B cell (primary cell): ENCODE measurements around the gene NIBAN1. TPM values are rescaled to one million over a fixed set of nuclear protein-coding genes. Genes with fewer than 3 reads are reported as not detected.

ENCODE experiments used
- ATAC-seq: fragments of 200-7000 bp; cut with Tn5 transposase; one replicate; pipeline ENCODE4 v1.10.0; 2021; ENCODE audit warnings: low read depth, mild to moderate bottlenecking, moderate number of reproducible peaks, moderate library complexity
- CTCF ChIA-PET: fragments of 350-600 bp; sonication (Branson Sonifier 250); formaldehyde crosslinking; loops from one replicate; lab custom pipeline; 2021; ENCODE audit warnings: antibody characterized with exemption, inconsistent platforms; lab: Charles Lee
- POLR2A ChIA-PET: fragments of 350-600 bp; sonication (Branson Sonifier 250); formaldehyde crosslinking; loops from one replicate; lab custom pipeline; 2021; ENCODE audit warnings: antibody characterized with exemption; lab: Charles Lee
- DNase-seq: peaks from one replicate; pipeline ENCODE4 v3.0.0; 2013
- H2AFZ ChIP-seq: 2 replicates; pipeline ENCODE4 v1.6.1; 2012; ENCODE audit warnings: mild to moderate bottlenecking, low read depth, low read length; ENCODE audit not compliant: insufficient read depth, poor library complexity, severe bottlenecking
- H3K27ac ChIP-seq, 2 donors: 1 replicate in 1 of 2; 2 replicates in 1 of 2; pipeline ENCODE4 v1.5.1; 2012 to 2013; ENCODE audit warnings: low read length in 2 of 2, mild to moderate bottlenecking in 2 of 2, moderate library complexity in 1 of 2
- H3K27me3 ChIP-seq, 4 experiments: fragments of 200-600 bp in 1 of 4; sonication (generic) in 1 of 4; replicated peaks in 1 of 4; 1 replicate in 2 of 4; 2 replicates in 2 of 4; pipeline versions ENCODE4 v1.6.1 to v1.7.0; 2013 to 2016; ENCODE audit warnings: low read length in 3 of 4, mild to moderate bottlenecking in 2 of 4, mixed read lengths in 1 of 4, moderate library complexity in 1 of 4; ENCODE audit not compliant: insufficient read depth in 4 of 4, control insufficient read depth in 3 of 4; ENCODE audit errors: control extremely low read depth in 1 of 4
- H3K36me3 ChIP-seq, 2 experiments: replicated peaks in 1 of 2; 1 replicate in 1 of 2; 2 replicates in 1 of 2; pipeline versions ENCODE4 v1.6.1 to v1.7.1; 2013; ENCODE audit warnings: low read length in 1 of 2; ENCODE audit not compliant: insufficient read depth in 2 of 2, control insufficient read depth in 1 of 2; ENCODE audit errors: control extremely low read depth in 1 of 2, extremely low read depth in 1 of 2
- H3K4me1 ChIP-seq, 2 donors: fragments of 200-600 bp in 1 of 2; sonication (generic) in 1 of 2; 1 replicate in 1 of 2; 2 replicates in 1 of 2; pipeline versions ENCODE4 v1.5.1 to v1.6.1; 2013 to 2017; ENCODE audit warnings: low read length in 2 of 2; ENCODE audit not compliant: control insufficient read depth in 2 of 2, insufficient read depth in 2 of 2
- H3K4me2 ChIP-seq: replicated peaks from 2 replicates; pipeline ENCODE3; 2012; ENCODE audit warnings: mild to moderate bottlenecking, low read depth, low read length; ENCODE audit not compliant: poor library complexity, severe bottlenecking
- H3K4me3 ChIP-seq, 5 experiments: fragments of 200-600 bp in 1 of 5; sonication (generic) in 1 of 5; 1 replicate in 3 of 5; 2 replicates in 2 of 5; pipeline versions ENCODE4 v1.5.1 to v1.7.0; 2011 to 2016; ENCODE audit warnings: low read length in 4 of 5, mild to moderate bottlenecking in 4 of 5, low read depth in 2 of 5, control low read depth in 1 of 5, moderate library complexity in 1 of 5; ENCODE audit not compliant: insufficient read depth in 1 of 5; ENCODE audit errors: control extremely low read depth in 1 of 5, extremely low read depth in 1 of 5
- H3K79me2 ChIP-seq: fragments of 200-600 bp; sonication (generic); one replicate; pipeline ENCODE4 v1.6.0; 2016; ENCODE audit warnings: low read length; ENCODE audit not compliant: control insufficient read depth, insufficient read depth
- H3K9ac ChIP-seq: fragments of 200-600 bp; sonication (generic); 2 replicates; pipeline ENCODE4 v1.6.1; 2017; ENCODE audit warnings: mild to moderate bottlenecking, low read length, moderate library complexity
- H3K9me3 ChIP-seq, 3 donors: one replicate each; pipeline versions ENCODE4 v1.6.1 to v1.7.1; 2013; ENCODE audit warnings: low read length in 2 of 3; ENCODE audit not compliant: control insufficient read depth in 2 of 3, insufficient read depth in 1 of 3; ENCODE audit errors: control extremely low read depth in 1 of 3
- H4K20me1 ChIP-seq: 2 replicates; pipeline ENCODE4 v1.6.0; 2012; ENCODE audit warnings: mild to moderate bottlenecking, low read length; ENCODE audit not compliant: insufficient read depth, control insufficient read depth, poor library complexity, severe bottlenecking
- H3K27ac Mint-ChIP-seq: one replicate; pipeline ENCODE4 v1.8.0; 2021; ENCODE audit warnings: mixed read lengths
- H3K27me3 Mint-ChIP-seq: one replicate; pipeline ENCODE4 v1.8.0; 2021; ENCODE audit warnings: mixed read lengths
- H3K4me1 Mint-ChIP-seq: one replicate; pipeline ENCODE4 v1.8.0; 2021; ENCODE audit warnings: mixed read lengths
- H3K4me3 Mint-ChIP-seq: one replicate; pipeline ENCODE4 v1.8.0; 2021; ENCODE audit warnings: mixed read lengths
- H3K9me3 Mint-ChIP-seq: one replicate; pipeline ENCODE4 v1.8.0; 2022; ENCODE audit warnings: mixed read lengths; ENCODE audit not compliant: insufficient read depth
- EZH2 ChIP-seq: IDR thresholded peaks from 2 replicates; pipeline ENCODE4 v1.6.1; 2012; ENCODE audit warnings: borderline replicate concordance, low read depth, mild to moderate bottlenecking, moderate library complexity, low read length; ENCODE audit not compliant: insufficient read depth, poor library complexity, severe bottlenecking
- WGBS: methylation state at CpG from one replicate; pipeline ENCODE4 v1.1.5; 2013; ENCODE audit warnings: missing lambda C conversion rate; ENCODE audit not compliant: insufficient coverage; 5-methylcytosine and 5-hydroxymethylcytosine counted together
- intact Hi-C: fragments of 100-400 bp; cut with micrococcal nuclease; formaldehyde crosslinking; loops from one replicate; pipeline ENCODE4 v1.10.0; 2022
- polyA plus RNA-seq: library from polyadenylated mRNA; depleted of rRNA; stranded (reverse); fragments of >200 nt; gene quantifications from 2 replicates; pipeline ENCODE4 v1.2.3, GENCODE V29; 2012
- total RNA-seq, 2 donors: library from RNA; stranded (reverse); fragments of 120-200 nt in 1 of 2; gene quantifications; 1 replicate in 1 of 2; 2 replicates in 1 of 2; pipeline versions ENCODE4 v1.2.3 to v1.2.4, GENCODE V29; 2013 to 2022
- TF ChIP-seq, protein P1 (sequence below): fragments of 200-600 bp; IDR thresholded peaks from one replicate; pipeline ENCODE4 v1.8.0; 2022; ENCODE audit warnings: antibody characterized with exemption, mild to moderate bottlenecking

NIBAN1 gene
- total and polyA plus RNA-seq, 2 donors (not counting 1 experiment from before 2014, with no cell fraction given), result 1.2 to 13.2 TPM

DNA sequence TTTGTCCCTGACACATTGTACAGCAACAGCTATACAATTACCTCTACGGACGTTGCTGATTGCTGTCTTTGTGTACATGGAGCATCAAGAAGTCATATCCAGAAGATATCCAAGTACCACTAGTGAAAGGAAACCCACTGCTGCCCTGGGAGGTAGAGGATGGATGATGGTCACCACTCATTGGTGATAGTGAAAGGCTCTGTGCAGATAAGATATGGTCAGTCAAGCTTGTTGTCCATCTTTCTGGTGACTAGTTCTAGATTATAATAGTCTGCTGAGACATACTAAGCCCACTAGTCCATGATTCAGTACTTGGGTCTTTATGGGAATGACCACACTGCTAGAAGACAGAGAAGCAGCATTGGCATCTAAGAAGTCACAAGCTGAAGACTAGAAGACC, 30.3 kb downstream of the NIBAN1 start:
- CTCF ChIA-PET, result interaction anchor here (1.0 to 1.4 kb wide), 2 partner anchors 51 to 139 kb away, joined by 4 read pairs; no protein-coding TSS in a partner anchor
- no peak overlapping the region for H3K27ac Mint-ChIP-seq

DNA sequence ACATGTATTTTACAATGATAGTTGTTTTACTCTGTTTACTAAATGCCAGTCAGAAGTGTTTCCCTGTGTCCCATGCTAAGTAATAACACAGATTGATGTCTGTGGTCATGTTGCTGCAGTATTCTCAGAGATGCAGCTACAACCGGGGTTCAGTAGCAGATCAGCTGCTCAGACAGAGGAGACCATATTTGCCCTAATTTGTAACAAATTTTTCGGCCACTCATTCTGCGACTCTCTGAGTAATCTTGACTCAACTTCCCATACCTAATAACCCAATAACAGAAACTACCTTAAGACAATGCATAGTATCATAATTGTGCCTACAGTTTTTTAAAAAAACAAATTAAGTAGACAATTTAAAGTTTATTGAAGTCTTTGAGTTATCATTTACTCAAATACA, 32.6 kb downstream of the NIBAN1 start:
- Histone ChIP-seq H3K27ac (no peak overlapping the region), H3K9ac (no peak overlapping the region), H3K79me2 (no peaks in the 10 kb centered on the region), H2AFZ (no peak overlapping the region), H3K9me3 (no peaks in the 10 kb centered on the region), H3K27me3 (no peaks in the 10 kb centered on the region), H3K4me3 (no peak overlapping the region), H3K4me2 (no peak overlapping the region), H4K20me1 (no peaks in the 10 kb centered on the region), H3K4me1 (peaks cover 7 to 18% of the 10 kb centered on the region in 2 donors), H3K36me3 (no peaks in the 10 kb centered on the region)
- Mint-ChIP-seq H3K27ac (no peak overlapping the region), H3K4me1 (peaks cover 29% of the 10 kb centered on the region), H3K27me3 (no peaks in the 10 kb centered on the region), H3K9me3 (no peaks in the 10 kb centered on the region), H3K4me3 (no peak overlapping the region)
- 82% methylated on average over 2 of the region's 3 CpGs for WGBS
- ATAC-seq, result no peak
- ChIA-PET POLR2A (interaction anchor here (0.6 to 0.8 kb wide), 2 partner anchors 29 to 134 kb away, joined by 4 to 7 read pairs; no protein-coding TSS in a partner anchor), CTCF (no interaction called here)
- TF ChIP-seq EZH2, result no peak
- TF ChIP-seq, protein P1, sequence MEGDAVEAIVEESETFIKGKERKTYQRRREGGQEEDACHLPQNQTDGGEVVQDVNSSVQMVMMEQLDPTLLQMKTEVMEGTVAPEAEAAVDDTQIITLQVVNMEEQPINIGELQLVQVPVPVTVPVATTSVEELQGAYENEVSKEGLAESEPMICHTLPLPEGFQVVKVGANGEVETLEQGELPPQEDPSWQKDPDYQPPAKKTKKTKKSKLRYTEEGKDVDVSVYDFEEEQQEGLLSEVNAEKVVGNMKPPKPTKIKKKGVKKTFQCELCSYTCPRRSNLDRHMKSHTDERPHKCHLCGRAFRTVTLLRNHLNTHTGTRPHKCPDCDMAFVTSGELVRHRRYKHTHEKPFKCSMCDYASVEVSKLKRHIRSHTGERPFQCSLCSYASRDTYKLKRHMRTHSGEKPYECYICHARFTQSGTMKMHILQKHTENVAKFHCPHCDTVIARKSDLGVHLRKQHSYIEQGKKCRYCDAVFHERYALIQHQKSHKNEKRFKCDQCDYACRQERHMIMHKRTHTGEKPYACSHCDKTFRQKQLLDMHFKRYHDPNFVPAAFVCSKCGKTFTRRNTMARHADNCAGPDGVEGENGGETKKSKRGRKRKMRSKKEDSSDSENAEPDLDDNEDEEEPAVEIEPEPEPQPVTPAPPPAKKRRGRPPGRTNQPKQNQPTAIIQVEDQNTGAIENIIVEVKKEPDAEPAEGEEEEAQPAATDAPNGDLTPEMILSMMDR, result no peak
- intact Hi-C loops, result no loop called here
- DNase-seq, result no peak

More for the DNA sequence above, 30.3 kb downstream of the NIBAN1 start:
- no CpG with 5 or more reads among the region's 2 CpGs for WGBS
- Mint-ChIP-seq H3K27me3 (no peaks in the 10 kb centered on the region), H3K4me3 (no peak overlapping the region), H3K4me1 (peaks cover 32% of the 10 kb centered on the region), H3K9me3 (no peaks in the 10 kb centered on the region)
- no peaks in the 10 kb centered on the region for H3K27me3 ChIP-seq
- DNase-seq (no peak), ATAC-seq (no peak)
- no peak overlapping the region for H3K4me2 ChIP-seq
- H4K20me1 ChIP-seq, result no peaks in the 10 kb centered on the region
- no peak overlapping the region for H3K9ac ChIP-seq
- no peak overlapping the region for H3K4me3 ChIP-seq
- no peak overlapping the region for H3K27ac ChIP-seq
- intact Hi-C loops, result no loop called here
- H3K9me3 ChIP-seq, result no peaks in the 10 kb centered on the region
- H3K36me3 ChIP-seq, result no peaks in the 10 kb centered on the region
- peaks cover 7 to 18% of the 10 kb centered on the region in 2 donors for H3K4me1 ChIP-seq
- TF ChIP-seq, protein P1, result no peak
- TF ChIP-seq EZH2, result no peak
- H3K79me2 ChIP-seq, result no peaks in the 10 kb centered on the region
- POLR2A ChIA-PET, result no interaction called here
- no peak overlapping the region for H2AFZ ChIP-seq
